NCI-H2107 treated with DMSO at 0.1 percent for 48 hours (cell line): ENCODE data around the gene C2CD4D.

Experiments
- DNase-seq: peaks from one replicate; lab custom pipeline; 2025; ENCODE audit not compliant: unreplicated experiment; lab: John Stamatoyannopoulos, UW

The C2CD4D gene

DNA sequence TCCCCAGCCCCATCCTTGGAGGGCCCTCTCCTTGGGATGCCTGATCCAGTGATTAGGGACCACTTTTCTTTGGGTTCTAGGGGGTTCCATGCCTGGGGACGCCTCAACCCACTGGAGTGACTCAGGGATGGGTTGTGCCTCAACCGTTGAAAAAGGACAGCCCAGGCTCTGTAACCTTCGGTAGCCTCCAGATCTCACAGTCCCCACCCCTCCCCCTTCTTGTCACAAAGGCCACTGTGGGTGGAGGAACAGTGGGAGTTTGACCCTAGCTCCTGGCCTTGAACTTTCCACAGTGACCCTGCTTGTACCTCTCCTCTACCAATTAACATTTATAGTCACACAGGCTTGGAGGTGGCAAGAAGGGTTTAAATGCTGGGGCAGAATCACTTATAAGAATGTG, 5.4 kb downstream of the C2CD4D start:
- DNase-seq: no peak

DNA sequence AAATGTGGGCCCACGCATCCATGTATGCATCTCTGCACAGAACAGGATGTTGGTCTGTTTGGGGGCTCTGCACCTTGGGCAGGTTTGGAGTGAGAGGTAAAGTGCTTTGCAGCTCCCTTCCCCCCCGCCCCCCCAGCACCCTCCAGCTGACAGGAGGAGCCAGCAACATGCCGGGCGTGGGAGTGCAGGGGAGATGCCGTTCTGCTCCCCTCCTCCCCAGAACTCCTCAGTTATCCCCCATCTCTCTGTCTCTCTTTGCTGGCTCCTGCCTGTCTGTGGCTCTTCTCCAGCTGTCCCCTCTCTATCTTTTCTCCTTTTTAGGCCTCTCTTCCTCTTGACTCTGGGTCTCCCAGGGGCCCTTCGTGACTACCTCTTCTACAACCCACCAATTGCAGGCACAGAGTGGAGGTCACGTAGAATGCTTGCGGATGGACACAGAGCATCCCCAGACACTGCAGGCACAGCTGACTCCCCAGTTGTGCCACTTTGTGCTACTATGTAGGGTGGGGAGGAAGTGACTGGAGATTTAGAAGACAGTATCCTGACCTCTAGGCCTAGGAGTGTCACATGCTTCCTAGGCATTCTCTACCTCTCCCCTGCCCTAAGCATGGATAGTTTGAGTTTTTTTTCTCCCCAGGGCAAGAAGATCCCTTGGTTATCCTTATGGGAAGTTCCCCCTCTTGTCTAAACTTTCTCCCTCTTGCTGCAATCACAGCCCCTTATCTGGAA, 6.3 kb downstream of the C2CD4D start:
- no peak for DNase-seq

DNA sequence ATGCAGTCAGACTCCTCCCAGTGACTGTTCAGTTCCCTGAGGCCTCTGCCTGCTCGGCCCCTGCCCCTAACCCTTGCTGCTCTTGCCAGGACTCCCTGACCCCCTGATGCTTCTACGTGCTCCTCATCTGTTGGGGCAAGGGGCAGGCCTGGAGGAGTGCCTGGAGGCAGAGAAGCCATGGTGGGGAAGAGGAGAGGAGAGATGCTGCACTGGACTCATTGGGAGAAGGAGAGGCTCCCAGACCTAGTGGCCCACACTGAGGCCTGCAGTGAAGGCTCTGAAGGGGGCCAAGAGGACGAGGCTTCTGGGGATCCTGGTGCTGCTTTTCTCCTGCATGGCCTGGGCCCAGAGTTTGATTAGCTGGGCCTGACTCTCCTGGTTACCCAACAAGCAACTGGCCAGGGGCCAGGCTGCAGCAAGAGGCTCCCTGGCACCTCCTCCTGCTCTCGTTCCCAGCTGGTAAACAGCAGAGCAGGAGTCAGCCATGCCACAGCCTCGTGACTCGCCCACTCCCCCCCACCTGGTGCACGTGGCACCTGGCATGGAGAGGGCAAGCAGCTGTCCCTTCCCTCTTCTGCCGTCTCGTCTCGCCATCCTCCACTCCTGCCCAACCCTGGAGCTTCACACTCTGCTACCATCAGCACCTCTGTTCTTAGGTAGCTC, 7.2 kb downstream of the C2CD4D start:
- peak; percentile 56 for DNase-seq

DNA sequence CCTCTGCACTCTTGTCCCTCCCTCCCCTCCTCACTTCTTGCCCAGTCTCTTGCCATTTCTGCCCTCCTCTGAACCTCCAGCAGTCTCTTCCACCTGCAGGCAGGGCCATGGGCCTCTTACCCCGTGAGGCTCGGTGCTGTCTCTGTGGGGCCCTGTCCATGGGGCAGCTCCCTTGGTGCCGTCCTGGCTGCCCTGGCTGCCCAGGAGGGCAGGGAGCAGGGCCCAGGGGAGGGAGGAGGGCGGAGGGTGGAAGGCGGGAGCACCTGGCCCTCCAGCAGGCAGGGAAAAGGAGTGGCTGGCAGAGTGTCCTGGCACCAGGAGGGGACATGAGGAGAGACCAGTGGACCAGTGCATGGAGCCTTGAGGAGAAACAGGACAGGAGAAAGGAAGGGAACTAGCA, 8.0 kb downstream of the C2CD4D start, which contains the start of gene RORC:
RORC (minus strand) TSS at position 198 of the 400 bp plus-strand sequence; CDS start at position 160, 38 bp downstream.
- no peak for DNase-seq

GRCh38 chr1:151831256-151831591, 8.4 kb downstream of the C2CD4D start:
- DNase-seq: no peak

- no peak for DNase-seq
These were observed 9.6 kb downstream of the C2CD4D start for GRCh38 chr1:151830055-151830454.

DNA sequence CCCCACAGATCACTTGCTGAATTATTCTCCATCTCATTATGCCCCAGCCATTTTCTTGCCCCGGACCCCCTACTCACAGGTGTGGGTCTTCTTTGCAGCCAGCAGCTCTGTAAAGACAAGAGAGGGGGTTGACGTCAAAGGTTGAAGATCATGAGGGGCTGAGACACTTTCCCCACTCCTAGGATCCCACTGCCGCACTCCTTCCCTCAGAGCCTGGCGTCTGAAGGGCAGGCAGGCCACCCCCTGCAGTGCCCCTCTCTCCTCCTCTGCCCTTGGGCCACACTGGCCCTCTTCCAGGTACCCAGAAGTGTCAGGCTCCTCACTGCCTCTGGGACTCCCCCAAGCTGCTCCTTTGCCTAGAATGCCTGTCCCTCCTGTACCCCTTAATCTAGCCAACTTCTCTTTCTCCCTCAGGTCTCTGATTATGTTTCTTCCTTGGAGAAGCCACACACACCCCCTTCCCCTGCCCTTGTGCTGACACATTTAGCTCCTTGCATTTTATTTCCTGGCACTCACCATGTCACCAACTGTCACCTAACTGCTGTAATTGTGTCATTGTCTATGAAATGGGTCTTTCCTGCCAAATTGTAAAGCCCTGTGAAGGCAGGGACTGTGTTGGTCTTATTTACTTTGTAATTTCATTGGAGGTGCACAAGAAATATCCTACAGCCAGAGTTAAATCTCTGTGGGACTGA, 10.1 kb downstream of the C2CD4D start:
- no peak for DNase-seq

DNA sequence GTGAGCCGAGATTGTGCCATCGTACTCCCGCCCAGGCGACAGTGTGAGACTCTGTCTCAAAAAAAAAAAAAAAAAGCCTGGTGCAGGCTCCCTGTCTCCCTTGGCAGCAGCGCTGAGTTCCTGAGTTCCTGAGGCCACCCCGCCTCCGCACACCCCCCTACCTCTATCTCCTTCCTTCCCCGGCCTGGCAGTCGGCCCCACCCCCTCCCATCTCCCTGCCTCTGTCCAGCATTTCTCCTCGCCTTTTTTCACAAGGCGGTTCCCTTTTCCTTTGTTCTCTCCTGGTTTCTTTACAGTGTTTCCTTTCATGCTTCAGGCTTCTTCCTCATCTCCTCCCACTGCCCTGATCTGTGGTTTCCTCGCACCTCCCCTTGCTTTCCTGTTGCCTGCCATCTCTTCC, 10.7 kb downstream of the C2CD4D start:
- peak; percentile 5 for DNase-seq

GRCh38 chr1:151827853-151828252, 11.8 kb downstream of the C2CD4D start:
- DNase-seq: no peak

GRCh38 chr1:151825751-151826660, 13.6 kb downstream of the C2CD4D start:
- DNase-seq: no peak

- DNase-seq: no peak
These were observed 14.4 kb downstream of the C2CD4D start for GRCh38 chr1:151825204-151825603.

- no peak for DNase-seq
These were observed 16.4 kb downstream of the C2CD4D start for GRCh38 chr1:151823175-151823574.

DNA sequence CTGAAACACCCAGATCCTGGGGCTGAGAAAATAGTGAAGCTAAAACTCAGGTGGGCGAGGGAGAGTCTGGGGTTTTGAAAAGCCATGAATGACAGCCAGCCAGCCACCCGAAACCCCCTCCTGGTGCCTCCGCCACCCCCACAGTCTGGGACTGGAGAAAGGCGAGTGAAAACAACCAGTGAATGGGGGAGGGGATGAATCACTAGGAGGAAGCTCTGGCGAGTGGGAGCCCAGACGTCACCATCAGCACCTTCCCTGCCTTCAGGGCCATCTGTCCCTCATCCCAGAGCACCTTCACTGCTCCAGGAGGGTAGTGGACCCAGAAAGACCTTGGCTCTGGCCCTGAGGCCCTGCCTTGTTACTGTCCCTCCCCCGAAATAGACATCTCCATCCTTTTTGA, 17.2 kb downstream of the C2CD4D start:
- DNase-seq: no peak

DNA sequence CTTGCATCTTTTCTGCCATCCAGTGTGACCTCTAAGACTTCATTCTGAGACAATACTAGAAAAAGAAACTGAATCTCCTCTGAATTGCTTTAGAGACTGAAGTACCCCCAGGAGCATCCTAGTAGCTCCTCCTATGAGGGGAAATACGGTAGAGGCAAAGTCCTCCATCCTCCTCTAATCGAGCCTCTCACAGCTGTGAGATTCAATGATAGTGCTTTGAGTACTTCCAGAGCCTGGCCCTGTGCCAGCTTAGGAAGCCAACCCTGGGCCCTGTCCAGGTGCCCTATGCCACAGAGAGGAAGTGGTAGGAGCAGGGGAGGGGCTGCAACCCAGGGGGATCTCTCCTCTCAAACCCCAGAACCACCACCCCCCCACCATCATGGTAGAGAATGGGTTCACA, 18.7 kb downstream of the C2CD4D start:
- DNase-seq: no peak

- no peak for DNase-seq
These were observed 19.5 kb downstream of the C2CD4D start for GRCh38 chr1:151819976-151820623.

DNA sequence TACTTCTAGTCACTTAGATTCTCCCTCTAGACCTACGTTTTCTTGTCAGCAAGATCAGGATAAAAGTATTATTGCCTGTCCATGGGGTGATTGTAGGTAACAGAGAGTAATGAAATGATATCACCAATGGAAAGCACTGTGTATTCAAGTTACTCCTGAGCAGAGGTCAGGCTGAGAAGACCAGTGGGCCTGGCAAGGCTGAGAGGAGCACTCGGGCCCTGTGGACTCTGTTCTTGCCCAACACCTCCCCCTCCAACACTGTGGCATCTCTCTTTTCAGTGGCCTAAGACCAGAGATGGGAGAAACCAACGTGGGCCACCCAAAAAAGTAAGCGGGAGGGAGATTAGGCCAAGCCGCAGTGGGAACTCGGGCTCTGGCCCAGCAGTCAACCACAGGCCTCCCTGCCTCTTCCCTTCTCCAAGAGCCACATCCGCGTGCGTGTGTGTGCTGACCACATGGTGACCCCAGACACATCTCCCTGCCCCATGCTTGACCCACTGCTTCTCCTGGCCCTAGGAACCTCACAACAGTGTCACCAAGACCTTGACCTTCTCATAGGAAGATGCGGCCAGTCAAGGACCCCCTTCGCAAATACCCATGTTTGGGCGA, 20.3 kb downstream of the C2CD4D start:
- no peak for DNase-seq

- DNase-seq: peak; percentile 20
These were observed 22.3 kb downstream of the C2CD4D start for GRCh38 chr1:151817353-151817730.

DNA sequence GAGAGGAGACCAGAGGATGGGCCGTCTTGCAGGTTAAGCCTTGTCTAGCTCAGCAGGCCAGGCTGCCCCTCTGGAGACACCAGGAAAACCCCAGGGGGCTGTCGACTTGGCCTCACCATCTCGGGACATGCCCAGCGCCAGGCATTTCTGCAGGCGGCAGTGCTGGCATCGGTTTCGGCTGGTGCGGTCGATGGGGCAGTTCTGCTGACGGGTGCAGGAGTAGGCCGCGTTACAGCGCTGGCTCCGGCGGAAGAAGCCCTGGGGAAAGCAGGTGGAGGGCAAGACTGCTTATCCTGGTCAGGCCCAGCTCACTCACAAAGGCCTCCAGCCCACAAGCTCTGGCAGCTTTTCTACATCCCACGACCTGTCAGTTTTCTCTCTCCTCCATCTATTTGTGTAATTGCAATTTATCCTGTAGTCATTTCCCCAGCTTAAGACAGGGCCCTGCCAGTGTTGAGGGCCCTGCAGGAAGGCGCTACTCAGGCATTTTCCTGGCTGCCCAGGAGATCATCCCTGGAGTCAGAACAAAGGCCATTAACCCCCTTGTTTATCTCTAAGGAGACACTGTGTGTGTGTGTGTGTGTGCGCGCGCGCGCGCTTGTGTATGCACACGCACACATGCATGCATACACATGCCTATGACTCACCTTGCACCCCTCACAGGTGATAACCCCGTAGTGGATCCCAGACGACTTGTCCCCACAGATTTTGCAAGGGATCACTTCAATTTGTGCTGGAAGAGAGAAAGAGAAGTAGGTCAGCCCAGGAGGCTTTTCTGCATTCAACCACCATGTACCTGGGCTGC, 22.9 kb downstream of the C2CD4D start:
- DNase-seq: no peak

- DNase-seq: no peak
These were observed 23.8 kb downstream of the C2CD4D start for GRCh38 chr1:151815716-151816327.
